ENCODE results near the gene SBF2. TPM values are rescaled to one million over a fixed set of nuclear protein-coding genes. Genes with fewer than 3 reads are reported as not detected.

The SBF2 gene
- total and polyA plus RNA-seq, 9 of the 15 experiments (the other 6 are each of a cell fraction or from before 2014, with no cell fraction given), result 0.80 to 9.5 (median 5.0) TPM

DNA sequence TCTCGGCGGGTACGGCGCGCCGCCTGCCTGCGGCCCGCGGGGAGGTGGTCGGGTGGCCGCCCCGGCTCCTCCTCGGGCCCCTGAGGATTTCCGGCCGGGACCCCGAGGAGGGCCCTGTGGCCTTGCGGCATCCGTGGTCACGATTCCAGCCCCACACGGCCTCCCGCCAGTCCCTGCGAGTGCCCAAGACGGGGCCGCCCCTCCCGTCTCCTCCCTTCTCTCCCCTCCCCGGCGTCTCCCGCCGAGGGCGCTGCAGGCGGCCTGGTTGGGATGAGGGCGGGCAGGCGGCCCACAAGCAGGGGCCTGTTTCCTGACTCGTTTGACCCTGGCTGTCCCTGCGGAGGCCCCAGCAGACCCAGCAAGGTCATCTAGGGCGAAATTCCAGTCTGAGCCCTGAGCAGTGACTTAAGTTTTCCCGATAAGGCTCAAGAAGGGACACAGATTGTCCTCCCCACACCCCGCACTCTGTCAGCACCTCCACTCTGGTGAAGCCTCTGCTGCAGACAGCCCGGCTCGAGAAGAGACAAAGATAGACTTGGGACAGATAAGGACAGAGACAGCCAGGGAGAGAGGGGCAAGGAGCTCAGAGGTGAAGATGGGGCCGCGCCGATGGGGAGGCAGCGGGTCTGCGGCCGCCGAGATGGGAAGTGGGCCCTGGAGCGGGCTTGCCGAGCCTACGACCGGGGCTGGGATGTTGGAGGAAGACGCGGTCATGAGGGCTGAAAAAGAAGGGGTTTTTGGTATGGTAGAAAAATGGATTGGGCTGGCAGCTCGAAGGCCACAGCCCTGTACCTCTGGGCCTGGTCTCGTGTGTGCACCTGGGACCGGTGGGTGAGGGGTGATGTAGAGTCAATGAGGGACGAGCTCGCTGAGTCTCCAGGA, 535.1 kb downstream of the SBF2 start (continued):
- TF ChIP-seq PHF21A (IDR thresholded peaks at IDR 0.05; ENCODE audit: borderline replicate concordance, low read depth) (0 out of 2 replicates have a peak, but pooled peaks have one; percentile 3), KDM5B (IDR thresholded peaks at IDR 0.05; ENCODE audit: insufficient replicate concordance, low read depth, low read length) (peak; percentile 33), CBFA2T2 (conservative IDR thresholded peaks at IDR 0.05) (peak; percentile 43), TARDBP (IDR thresholded peaks at IDR 0.05) (peak; percentile 55; the same call in 1 of the 2 replicates), RBM14 (IDR thresholded peaks at IDR 0.05; ENCODE audit: borderline replicate concordance, insufficient read depth, low read depth, low read length) (0 out of 2 replicates have a peak, but pooled peaks have one; percentile 31), GABPA (tag; conservative IDR thresholded peaks at IDR 0.05; ENCODE audit: low read depth) (no peak; the same call in 1 of the 2 replicates), ZNF589 (CRISPR knock-in tag; IDR thresholded peaks at IDR 0.05; ENCODE audit: low read depth) (0 out of 2 replicates have a peak, but pooled peaks have one; percentile 6), PCBP1 (IDR thresholded peaks at IDR 0.05; ENCODE audit: low read depth, low read length, poor library complexity, severe bottlenecking) (peak; percentile 61), MITF (IDR thresholded peaks at IDR 0.05) (0 out of 2 replicates have a peak, but pooled peaks have one; percentile 15), ZNF124 (CRISPR knock-in tag; IDR thresholded peaks at IDR 0.05) (0 out of 2 replicates have a peak, but pooled peaks have one; percentile 36), TFE3 (CRISPR knock-in tag; IDR thresholded peaks at IDR 0.05) (no peak), SOX6 (IDR thresholded peaks at IDR 0.05) (0 out of 2 replicates have a peak, but pooled peaks have one; percentile 55), YY1 (IDR thresholded peaks at IDR 0.05; ENCODE audit: borderline replicate concordance in 1 of 3, control insufficient read depth in 1 of 3, extremely low read depth in 1 of 3, insufficient read depth in 3 of 3, insufficient read length in 1 of 3, insufficient replicate concordance in 2 of 3, low read depth in 1 of 3, low read length in 2 of 3) (peak in 1 of 3 experiments; percentile 7), BRD4 (IDR thresholded peaks at IDR 0.05) (peak; percentile 43; the same call in 1 of the 2 replicates), GABPB1 (CRISPR knock-in tag; IDR thresholded peaks at IDR 0.05) (peak; percentile 69), ETV5 (CRISPR knock-in tag; IDR thresholded peaks at IDR 0.05; ENCODE audit: low read depth) (0 out of 2 replicates have a peak, but pooled peaks have one; percentile 21)
- TF ChIP-seq, protein P1, sequence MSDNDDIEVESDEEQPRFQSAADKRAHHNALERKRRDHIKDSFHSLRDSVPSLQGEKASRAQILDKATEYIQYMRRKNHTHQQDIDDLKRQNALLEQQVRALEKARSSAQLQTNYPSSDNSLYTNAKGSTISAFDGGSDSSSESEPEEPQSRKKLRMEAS (CRISPR knock-in tag; IDR thresholded peaks at IDR 0.05), result peak; percentile 53; the same call in 1 of the 2 replicates
